GM18498 (cell line): ENCODE measurements around the gene SDCBP2.

ENCODE experiments used
- ATAC-seq: cut with Tn5 transposase; IDR thresholded peaks from one replicate; pipeline ENCODE4 v1.9.1; 2021; ENCODE audit warnings: mild to moderate bottlenecking, moderate library complexity; ENCODE audit not compliant: unreplicated experiment

Gene SDCBP2

GRCh38 chr20:1278993-1279392 lies 49.9 kb downstream of the SDCBP2 start:
- ATAC-seq = no peak

GRCh38 chr20:1277529-1278322 lies 51.2 kb downstream of the SDCBP2 start:
- no peak for ATAC-seq

DNA sequence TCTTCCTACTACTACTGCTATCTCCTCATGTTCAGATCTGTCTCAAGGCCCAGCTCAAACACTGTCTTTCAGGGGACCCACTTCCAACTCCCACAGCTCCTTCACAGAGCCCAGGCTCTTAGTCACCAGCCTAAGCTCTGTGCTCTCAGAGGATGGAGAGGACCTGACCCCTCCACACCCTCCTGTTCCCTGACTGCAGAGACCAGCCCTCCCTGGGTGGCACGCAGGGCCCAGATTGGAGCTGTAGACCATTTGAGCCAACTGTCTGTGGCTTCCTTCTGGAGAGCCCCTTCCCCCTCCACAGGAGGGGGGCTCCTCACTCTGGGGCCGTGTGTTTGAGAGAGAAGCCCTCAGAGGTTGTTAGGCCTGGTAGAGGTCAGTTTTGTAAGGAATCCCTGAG lies 53.0 kb downstream of the SDCBP2 start:
- ATAC-seq = no peak

GRCh38 chr20:1274485-1275311 lies 54.2 kb downstream of the SDCBP2 start:
- ATAC-seq = no peak

GRCh38 chr20:1273366-1273765 lies 55.6 kb downstream of the SDCBP2 start:
- ATAC-seq = no peak

GRCh38 chr20:1272368-1273100 lies 56.4 kb downstream of the SDCBP2 start:
- ATAC-seq = no peak

DNA sequence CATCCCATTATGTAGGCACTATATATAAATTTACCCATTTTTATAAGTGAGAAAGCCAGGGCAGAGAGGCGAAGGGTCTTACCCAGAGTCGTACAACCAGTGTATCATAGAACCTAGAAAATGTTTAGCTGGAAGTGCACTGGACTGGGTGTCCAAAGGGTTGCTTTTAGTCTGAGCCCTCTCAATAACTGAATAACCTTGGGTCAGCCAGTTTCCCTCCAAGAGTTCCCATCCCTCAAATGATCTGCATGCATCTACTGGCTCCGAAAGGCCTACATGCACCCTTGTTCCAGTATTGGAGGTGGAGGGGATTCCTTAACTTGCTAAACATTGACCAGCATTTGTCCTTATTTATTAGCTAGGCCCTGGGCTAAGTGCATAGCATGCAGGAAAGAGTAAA lies 59.1 kb downstream of the SDCBP2 start:
- ATAC-seq = no peak

- ATAC-seq = no peak
Observed at GRCh38 chr20:1269235-1269634, 59.7 kb downstream of the SDCBP2 start.

GRCh38 chr20:1267809-1268374 lies 61.0 kb downstream of the SDCBP2 start:
- ATAC-seq = no peak

DNA sequence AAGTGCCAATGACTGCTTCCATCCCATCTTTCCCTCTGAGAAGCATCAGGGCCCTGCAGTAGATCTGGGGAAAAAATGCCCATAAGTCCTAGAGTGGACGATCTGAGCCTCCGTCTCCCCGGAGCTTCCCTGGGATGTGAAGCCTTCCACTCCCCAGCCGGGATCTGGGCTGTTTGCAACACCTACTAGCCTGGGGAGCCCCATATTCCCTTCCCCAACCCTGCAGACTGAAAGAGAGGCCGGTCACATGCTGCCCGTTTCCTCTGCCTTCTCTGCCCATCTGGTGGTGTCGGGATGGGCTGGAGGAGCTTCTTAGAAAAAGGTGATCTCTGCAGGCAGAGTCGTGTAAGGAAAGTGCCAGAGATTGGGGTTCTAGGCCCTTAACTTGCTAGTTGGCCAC lies 61.8 kb downstream of the SDCBP2 start:
- no peak for ATAC-seq

DNA sequence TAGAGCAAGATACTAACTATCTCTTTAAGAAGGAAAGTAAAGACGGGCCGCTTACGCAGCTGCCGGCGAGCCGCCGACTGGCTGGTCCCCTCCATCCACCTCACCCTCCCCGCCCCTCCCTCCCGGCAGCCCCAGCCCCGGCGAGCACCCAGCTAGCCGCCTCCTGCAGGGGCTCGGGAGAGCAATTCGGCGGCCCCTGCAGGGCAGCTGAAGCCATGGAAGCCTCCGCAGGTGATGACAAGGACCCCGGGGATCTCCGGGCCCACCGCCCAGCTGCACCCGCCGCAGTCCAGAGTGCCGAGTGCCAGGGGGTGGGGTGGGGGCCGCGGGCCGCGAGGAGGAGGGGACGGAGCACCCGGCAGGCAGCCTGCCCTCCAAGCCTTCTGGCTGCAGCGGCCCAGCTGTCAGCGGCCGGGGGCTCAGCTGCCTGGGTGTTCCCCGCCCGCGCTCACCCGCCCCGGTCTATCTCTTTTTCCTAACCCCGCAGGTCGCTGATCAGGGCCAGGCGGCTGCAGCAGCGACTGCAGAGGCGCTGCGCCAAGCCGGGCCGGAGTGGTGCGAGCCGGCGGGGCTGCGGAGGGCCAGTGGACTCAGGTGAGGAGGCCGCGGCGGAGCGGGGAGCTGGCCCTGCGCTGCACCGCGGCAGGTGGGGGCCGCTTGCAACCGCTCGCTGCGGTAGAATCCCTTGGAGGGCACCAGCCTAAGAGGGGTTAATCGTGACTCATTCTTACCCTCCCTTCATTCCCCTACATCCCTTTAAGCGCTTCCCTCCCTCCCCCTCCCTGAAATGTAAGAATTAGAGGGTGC lies 62.6 kb downstream of the SDCBP2 start, which contains the start of gene SNPH:
Gene SNPH, plus strand, starts transcription at position 128 of the 807 bp plus-strand sequence. CDS start 29,946 bp downstream, outside the sequence.
- peak; percentile 85 for ATAC-seq

DNA sequence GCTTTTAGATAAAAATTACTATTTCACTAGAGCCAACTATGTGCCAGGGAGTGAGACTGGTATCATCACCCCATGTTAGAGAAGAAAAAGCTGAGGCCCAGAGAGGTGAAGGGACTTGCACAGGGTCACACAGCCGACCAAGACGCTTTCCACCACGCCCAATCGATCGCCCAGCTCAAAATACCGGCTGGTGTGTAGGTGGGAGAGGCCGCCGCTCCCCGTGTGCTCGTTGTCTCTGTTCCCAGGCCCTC lies 63.1 kb downstream of the SDCBP2 start:
- no peak for ATAC-seq

- ATAC-seq = no peak
Observed at GRCh38 chr20:1265226-1265915, 63.6 kb downstream of the SDCBP2 start.

DNA sequence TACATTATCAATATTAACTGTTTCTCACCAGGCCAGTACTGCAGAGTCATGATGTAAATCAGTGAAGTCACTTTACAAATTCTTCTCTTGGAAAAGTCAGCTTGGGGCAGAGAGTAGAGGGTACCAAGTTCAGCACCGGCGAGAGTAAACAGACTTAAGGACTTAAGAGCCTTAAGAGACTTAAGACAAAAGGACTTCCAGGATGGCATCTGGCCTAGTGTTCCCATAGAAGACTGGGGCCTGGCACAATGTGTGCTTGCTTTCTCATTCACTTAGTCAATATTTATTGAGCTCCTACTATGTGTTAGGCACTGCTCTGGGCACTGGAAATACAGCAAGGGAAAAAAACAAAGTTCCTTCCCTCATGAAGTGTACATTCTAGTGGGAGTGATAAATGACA lies 64.2 kb downstream of the SDCBP2 start:
- ATAC-seq = no peak

GRCh38 chr20:1263853-1264252 lies 65.1 kb downstream of the SDCBP2 start:
- no peak for ATAC-seq
